ENCODE measurements around the gene INPP5E. TPM values are rescaled to one million over a fixed set of nuclear protein-coding genes. Genes with fewer than 3 reads are reported as not detected.

INPP5E gene
- total RNA-seq, 4 donors from 2014 or later: 8.4 to 17.1 (median 12.5) TPM

DNA sequence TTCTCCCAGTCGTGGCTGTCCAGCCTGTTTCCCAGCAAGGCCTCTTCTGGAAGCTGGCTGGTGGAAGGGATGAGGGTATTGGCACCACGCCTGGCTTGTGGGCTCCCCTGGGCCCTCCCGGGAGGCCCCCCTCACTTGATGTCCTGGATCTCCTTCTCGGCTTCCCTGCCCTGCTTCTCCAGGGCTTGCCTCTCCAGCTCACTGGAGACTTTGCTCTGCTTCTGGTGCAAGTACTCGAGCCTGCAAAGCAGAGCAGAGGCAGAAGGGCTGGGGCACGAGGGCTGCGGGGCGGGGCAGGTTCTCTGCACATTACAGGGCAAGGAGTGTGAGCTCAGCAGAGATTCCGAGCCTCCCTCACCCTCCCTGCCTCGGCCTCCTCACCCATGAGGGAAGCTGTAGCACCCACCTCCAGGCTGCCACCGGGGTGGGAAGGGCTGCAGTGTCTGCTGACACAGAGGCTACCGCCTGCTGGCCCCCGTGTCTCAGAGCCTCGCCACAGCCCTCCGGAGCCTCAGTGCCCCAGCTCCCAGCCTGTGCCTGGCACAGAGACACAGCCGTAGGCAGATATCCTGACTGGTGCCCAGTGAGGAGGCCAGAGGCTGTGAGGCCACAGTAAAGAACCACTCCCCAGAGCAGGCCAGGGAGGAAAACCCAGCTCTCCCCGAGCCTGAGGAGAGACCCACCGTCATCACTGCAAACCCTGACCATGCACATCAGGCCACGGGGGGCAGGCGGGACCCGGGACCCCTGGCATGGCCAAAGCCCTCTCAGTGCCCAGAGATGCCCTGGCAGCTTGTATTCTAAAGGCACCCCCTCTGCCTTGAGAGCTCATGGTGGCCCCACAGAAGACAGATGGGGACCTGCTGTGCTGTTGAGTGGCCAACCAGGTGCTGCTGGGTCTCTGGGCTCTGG, 46.9 kb downstream of the INPP5E start:
- TF ChIP-seq POLR2AphosphoS5 (IDR thresholded peaks at IDR 0.05) (no peak), POLR2A (IDR thresholded peaks at IDR 0.05; ENCODE audit: low read depth) (no peak), EP300 (IDR thresholded peaks at IDR 0.05) (no peak)
- TF ChIP-seq, protein P1, sequence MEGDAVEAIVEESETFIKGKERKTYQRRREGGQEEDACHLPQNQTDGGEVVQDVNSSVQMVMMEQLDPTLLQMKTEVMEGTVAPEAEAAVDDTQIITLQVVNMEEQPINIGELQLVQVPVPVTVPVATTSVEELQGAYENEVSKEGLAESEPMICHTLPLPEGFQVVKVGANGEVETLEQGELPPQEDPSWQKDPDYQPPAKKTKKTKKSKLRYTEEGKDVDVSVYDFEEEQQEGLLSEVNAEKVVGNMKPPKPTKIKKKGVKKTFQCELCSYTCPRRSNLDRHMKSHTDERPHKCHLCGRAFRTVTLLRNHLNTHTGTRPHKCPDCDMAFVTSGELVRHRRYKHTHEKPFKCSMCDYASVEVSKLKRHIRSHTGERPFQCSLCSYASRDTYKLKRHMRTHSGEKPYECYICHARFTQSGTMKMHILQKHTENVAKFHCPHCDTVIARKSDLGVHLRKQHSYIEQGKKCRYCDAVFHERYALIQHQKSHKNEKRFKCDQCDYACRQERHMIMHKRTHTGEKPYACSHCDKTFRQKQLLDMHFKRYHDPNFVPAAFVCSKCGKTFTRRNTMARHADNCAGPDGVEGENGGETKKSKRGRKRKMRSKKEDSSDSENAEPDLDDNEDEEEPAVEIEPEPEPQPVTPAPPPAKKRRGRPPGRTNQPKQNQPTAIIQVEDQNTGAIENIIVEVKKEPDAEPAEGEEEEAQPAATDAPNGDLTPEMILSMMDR (IDR thresholded peaks at IDR 0.05): no peak
- Histone ChIP-seq H3K4me1 (no peaks in the 10 kb centered on the region), H3K9me3 (no peaks in the 10 kb centered on the region), H3K27me3 (no peaks in the 10 kb centered on the region), H3K36me3 (peaks cover 55 to 99% (median 91%) of the 10 kb centered on the region in 4 donors), H3K4me3 (no peak overlapping the region), H3K27ac (replicated peaks in 1 of 4) (no peak overlapping the region)
- WGBS: 84% methylated on average over 18 of the region's 21 CpGs
- intact Hi-C loops (cut with DNase I): no loop called here
- no peak for DNase-seq (ENCODE audit: extremely low spot score)

DNA sequence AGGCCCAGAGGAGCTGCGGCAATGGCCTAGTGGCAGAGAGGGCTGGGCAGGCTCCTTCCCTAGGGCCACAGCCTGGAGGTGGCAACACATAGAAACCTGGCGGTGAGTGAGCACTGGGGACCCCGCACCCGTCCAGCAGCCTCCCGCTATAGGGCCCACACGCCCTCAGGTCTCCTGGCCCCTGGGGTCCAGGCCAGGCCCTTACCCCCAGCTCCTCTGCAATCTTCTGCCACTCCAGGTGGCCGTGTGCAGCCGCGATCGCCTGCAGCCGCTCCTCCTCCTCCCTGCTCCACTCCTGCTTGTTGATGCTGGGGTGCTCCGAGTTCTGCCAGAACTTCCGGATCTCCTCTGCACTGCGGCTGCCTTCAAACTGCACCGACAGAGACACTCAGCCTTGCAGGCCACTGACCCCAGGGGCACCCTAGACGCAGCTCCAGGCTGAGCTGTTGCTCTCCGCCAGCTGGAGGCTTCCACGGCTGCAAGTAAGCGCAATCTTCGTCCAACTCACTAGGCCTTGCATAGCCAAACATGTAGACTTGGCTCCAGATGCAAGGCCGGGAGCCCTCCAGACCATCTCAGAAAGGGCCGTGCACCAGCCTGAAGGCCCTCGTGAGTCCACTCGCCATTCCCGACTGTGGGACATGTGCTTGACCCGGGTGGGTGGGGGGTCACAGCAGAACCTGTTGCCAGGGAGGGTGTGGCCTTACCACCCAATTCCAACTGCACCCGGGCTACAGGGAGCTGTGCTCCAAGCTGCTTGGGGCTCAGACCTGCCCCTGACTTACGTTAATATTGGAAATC, 47.7 kb downstream of the INPP5E start:
- Histone ChIP-seq H3K27me3 (no peaks in the 10 kb centered on the region), H3K27ac (replicated peaks in 1 of 4) (no peak overlapping the region), H3K4me3 (no peak overlapping the region), H3K4me1 (no peaks in the 10 kb centered on the region), H3K36me3 (peaks cover 60 to 99% (median 91%) of the 10 kb centered on the region in 4 donors), H3K9me3 (no peaks in the 10 kb centered on the region)
- 90% methylated on average over 17 of the region's 28 CpGs for WGBS
- DNase-seq (ENCODE audit: extremely low spot score): no peak
- intact Hi-C loops (cut with DNase I): no loop called here
- no peak for TF ChIP-seq EP300 (IDR thresholded peaks at IDR 0.05)
- TF ChIP-seq, protein P1 (IDR thresholded peaks at IDR 0.05): no peak
- no peak for TF ChIP-seq POLR2A (IDR thresholded peaks at IDR 0.05; ENCODE audit: low read depth)
- TF ChIP-seq POLR2AphosphoS5 (IDR thresholded peaks at IDR 0.05): no peak

DNA sequence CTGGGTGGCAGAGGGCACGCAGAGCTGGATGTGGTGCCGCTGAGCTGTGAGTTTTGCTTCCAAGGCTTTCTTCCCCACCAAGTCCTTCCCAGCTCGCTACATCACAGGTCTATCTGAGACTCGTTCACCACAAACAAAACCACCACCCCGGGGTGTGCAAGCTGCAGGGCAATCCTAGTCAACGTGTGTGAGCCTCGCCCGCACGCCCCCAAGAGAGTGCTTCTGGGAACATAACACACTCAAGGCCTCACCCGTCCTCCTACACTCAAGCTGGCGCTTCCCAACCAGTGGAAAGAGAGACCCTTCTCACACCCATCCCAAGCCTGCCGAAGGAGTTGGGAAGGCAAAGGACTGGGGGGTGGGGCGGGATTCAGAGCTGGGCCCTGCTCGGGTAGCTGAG, 50.2 kb downstream of the INPP5E start:
- Histone ChIP-seq H3K4me3 (no peak overlapping the region), H3K27ac (replicated peaks in 1 of 4) (no peak overlapping the region), H3K36me3 (peaks cover 47 to 98% (median 87%) of the 10 kb centered on the region in 4 donors), H3K4me1 (no peaks in the 10 kb centered on the region), H3K9me3 (no peaks in the 10 kb centered on the region), H3K27me3 (no peaks in the 10 kb centered on the region)
- TF ChIP-seq POLR2AphosphoS5 (IDR thresholded peaks at IDR 0.05) (no peak), EP300 (IDR thresholded peaks at IDR 0.05) (no peak), POLR2A (IDR thresholded peaks at IDR 0.05; ENCODE audit: low read depth) (no peak)
- TF ChIP-seq, protein P1 (IDR thresholded peaks at IDR 0.05): no peak
- WGBS: 90% methylated on average over 12 of the region's 14 CpGs
- no peak for DNase-seq (ENCODE audit: extremely low spot score)
- intact Hi-C loops (cut with DNase I): no loop called here

DNA sequence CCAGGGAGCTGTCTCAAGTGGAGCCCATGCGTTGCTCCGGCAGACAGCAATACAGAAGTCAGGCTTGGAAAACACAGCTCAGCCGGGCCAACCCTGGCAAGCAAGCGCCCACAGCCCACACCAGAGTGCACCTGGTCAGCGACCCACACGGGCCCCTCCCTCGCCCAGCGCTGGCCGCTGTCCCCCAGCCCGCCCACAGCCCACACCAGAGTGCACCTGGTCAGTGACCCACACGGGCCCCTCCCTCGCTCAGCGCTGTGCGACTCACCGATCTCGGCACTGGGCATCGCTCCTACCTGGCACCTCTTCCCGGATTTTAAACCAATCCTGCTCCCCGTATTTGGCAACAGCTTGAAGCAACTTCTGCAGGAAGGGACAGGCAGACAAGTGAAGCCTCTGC, 52.4 kb downstream of the INPP5E start:
- WGBS: 99% methylated on average over 19 of the region's 19 CpGs
- H3K27me3 ChIP-seq: no peaks in the 10 kb centered on the region
- no peak for DNase-seq (ENCODE audit: extremely low spot score)
- intact Hi-C loops (cut with DNase I): no loop called here
- TF ChIP-seq POLR2AphosphoS5 (IDR thresholded peaks at IDR 0.05): no peak
- TF ChIP-seq, protein P1 (IDR thresholded peaks at IDR 0.05): no peak
- no peak for TF ChIP-seq POLR2A (IDR thresholded peaks at IDR 0.05; ENCODE audit: low read depth)
- H3K36me3 ChIP-seq: peaks cover 35 to 98% (median 87%) of the 10 kb centered on the region in 4 donors
- no peak overlapping the region for H3K4me3 ChIP-seq
- H3K9me3 ChIP-seq: no peaks in the 10 kb centered on the region
- no peaks in the 10 kb centered on the region for H3K4me1 ChIP-seq
- H3K27ac ChIP-seq (replicated peaks in 1 of 4): no peak overlapping the region

Data from esophagus muscularis mucosa (tissue), 4 donors.